Lower lobe of right lung (tissue), 2 donors: ENCODE measurements around the gene SRRT. TPM values are rescaled to one million over a fixed set of nuclear protein-coding genes. Genes with fewer than 3 reads are reported as not detected.

Experiments used
- ATAC-seq, 2 donors: fragments of 200-7000 bp; cut with Tn5 transposase; one replicate each; pipeline ENCODE4 v1.9.1; 2020 to 2022; ENCODE audit warnings: mild to moderate bottlenecking in 2 of 2, moderate library complexity in 2 of 2
- DNase-seq: peaks from one replicate; pipeline ENCODE4 v3.0.0-alpha.2; 2020
- H3K27ac ChIP-seq: fragments of 200-600 bp; one replicate; pipeline ENCODE4 v1.8.0; 2022
- H3K27me3 ChIP-seq: fragments of 200-600 bp; one replicate; pipeline ENCODE4 v1.8.0; 2022; ENCODE audit warnings: low read depth
- H3K36me3 ChIP-seq: fragments of 200-600 bp; one replicate; pipeline ENCODE4 v1.8.0; 2022; ENCODE audit warnings: mild to moderate bottlenecking
- H3K4me1 ChIP-seq: fragments of 200-600 bp; one replicate; pipeline ENCODE4 v1.8.0; 2022
- H3K4me3 ChIP-seq: fragments of 200-600 bp; one replicate; pipeline ENCODE4 v1.8.0; 2022; ENCODE audit warnings: mild to moderate bottlenecking
- H3K9me3 ChIP-seq: fragments of 200-600 bp; one replicate; pipeline ENCODE4 v1.8.0; 2022
- CTCF ChIP-seq: fragments of 200-600 bp; IDR thresholded peaks from one replicate; pipeline ENCODE4 v1.8.0; 2022; ENCODE audit warnings: antibody characterized with exemption, mild to moderate bottlenecking
- intact Hi-C: fragments of 100-400 bp; cut with DNase I; formaldehyde crosslinking; loops from one replicate; pipeline ENCODE4 v1.11.0; 2022
- total RNA-seq: library from RNA; stranded (reverse); fragmentation: NEBNext Ultra II Directional; extraction: Animal tissue kit (Norgen Biotek cat#: 25700); gene quantifications from one replicate; pipeline ENCODE4 v1.2.1, GENCODE V29; 2021
- donor health status: DM: no; HTN: yes; CAD: no; lungs with severe emphysema.

The SRRT gene
- total RNA-seq, 1 donor from 2014 or later, result 105 TPM

DNA sequence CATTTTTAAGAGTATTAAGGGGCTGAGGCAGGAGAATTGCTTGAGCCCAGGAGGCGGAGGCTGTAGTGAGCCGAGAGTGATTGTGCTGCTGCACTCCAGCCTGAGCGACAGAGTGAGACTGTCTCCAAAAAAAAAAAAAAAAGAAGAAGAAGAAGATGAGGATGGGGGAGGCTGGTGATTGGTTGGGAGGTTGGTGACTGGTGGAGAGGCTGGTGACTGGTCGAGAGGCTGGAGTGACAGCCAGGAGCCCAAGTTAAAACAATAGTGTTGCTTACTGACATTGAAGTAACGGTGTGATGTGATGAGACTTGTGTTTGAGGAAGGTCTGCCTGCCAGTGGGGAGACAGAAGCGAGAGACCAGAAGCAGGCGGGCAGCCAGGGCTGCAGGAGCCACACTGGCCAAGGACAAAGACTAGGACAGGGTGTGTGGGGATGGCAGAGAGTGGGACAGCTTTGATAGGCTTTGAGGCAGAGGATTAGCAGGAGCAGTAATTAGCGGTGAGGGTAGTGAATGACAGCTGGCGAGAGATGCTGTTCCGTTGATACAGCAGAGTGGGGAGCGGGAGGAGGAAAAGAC is 4.9 kb downstream of the SRRT start:
- DNase-seq (no peak), ATAC-seq (no peak)
- Histone ChIP-seq H3K27me3 (no peaks in the 10 kb centered on the region), H3K36me3 (peaks cover 84% of the 10 kb centered on the region), H3K27ac (no peak overlapping the region), H3K9me3 (no peaks in the 10 kb centered on the region), H3K4me3 (no peak overlapping the region), H3K4me1 (peaks cover 36% of the 10 kb centered on the region)
- intact Hi-C loops, result no loop called here
- no peak for TF ChIP-seq CTCF

DNA sequence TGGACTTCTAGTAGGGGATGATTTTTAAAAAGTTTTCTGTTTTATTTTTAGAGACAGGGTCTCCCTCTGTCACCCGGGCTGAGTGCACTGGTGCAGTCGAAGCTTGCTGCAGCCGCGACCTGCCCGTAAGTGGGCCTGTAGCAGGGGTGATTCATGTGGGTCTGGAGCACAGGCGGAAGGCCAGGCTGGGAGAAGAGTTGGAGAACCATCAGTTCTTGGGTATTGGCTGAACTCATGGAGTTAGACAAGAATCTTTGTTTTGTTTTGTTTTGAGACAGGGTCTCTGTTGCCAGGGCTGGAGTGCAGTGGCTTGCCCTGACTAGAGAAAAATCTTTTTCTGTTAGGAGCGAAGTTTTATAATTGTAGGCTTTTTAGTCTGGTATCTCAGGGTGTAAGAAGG is 5.7 kb downstream of the SRRT start:
- Histone ChIP-seq H3K9me3 (no peaks in the 10 kb centered on the region), H3K27me3 (no peaks in the 10 kb centered on the region), H3K4me3 (no peak overlapping the region), H3K27ac (no peak overlapping the region), H3K36me3 (peaks cover 92% of the 10 kb centered on the region), H3K4me1 (peaks cover 34% of the 10 kb centered on the region)
- intact Hi-C loops, result no loop called here
- no peak for ATAC-seq
- TF ChIP-seq CTCF, result no peak
- DNase-seq, result no peak

DNA sequence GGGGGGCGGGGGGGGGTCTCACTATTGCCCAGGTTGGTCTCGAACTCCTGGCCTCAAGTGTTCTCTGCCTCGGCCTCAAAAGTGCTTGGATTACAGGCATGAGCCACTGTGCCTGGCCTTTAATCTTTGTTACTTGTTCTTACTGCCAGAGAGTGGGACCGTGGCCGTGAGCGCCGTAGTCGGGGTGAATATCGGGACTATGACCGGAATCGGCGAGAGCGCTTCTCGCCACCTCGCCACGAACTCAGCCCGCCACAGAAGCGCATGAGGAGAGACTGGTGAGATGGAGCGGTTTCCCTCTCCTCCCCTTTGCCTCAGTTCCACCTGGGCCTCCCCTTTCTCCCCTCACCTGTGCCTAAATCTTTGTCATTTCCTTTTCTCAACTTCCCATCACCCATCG is 6.2 kb downstream of the SRRT start:
- intact Hi-C loops, result no loop called here
- Histone ChIP-seq H3K27me3 (no peaks in the 10 kb centered on the region), H3K9me3 (no peaks in the 10 kb centered on the region), H3K36me3 (peaks cover 97% of the 10 kb centered on the region), H3K4me1 (peaks cover 29% of the 10 kb centered on the region), H3K4me3 (no peak overlapping the region), H3K27ac (no peak overlapping the region)
- ATAC-seq, result no peak
- no peak for TF ChIP-seq CTCF
- DNase-seq, result no peak

DNA sequence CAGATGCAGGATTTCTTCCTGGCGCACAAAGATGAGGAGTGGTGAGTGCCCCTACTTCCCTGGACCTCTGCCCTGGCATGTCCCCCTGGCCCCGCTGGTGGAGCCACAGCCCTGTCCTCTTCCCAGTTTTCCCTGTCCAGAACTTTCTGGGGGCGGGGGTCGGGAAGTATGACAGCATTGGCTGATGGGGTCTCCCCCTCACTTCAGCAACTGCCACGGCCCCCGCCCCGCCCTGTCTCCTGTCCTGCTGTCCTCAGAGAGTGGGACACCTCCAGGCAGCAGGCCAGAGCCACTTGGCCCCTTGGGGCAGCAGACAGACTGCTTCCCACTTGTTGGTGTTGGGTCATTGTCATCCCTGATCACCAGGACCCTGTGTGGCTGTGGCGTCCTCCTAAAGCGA is 7.3 kb downstream of the SRRT start:
- Histone ChIP-seq H3K9me3 (no peaks in the 10 kb centered on the region), H3K4me1 (peaks cover 24% of the 10 kb centered on the region), H3K4me3 (no peak overlapping the region), H3K36me3 (peaks cover 99% of the 10 kb centered on the region), H3K27me3 (no peaks in the 10 kb centered on the region), H3K27ac (no peak overlapping the region)
- DNase-seq (no peak), ATAC-seq (peak in 1 of 2 donors; percentile 7)
- no peak for TF ChIP-seq CTCF
- intact Hi-C loops, result no loop called here

- TF ChIP-seq CTCF, result no peak
- Histone ChIP-seq H3K27me3 (no peaks in the 10 kb centered on the region), H3K4me1 (peaks cover 25% of the 10 kb centered on the region), H3K27ac (no peak overlapping the region), H3K9me3 (no peaks in the 10 kb centered on the region), H3K4me3 (no peak overlapping the region), H3K36me3 (peaks cover 99% of the 10 kb centered on the region)
- no peak for ATAC-seq
- intact Hi-C loops, result no loop called here
- DNase-seq, result no peak
These were observed 8.1 kb downstream of the SRRT start for GRCh38 chr7:100882785-100883526.
